Endothelial cell of umbilical vein (primary cell): Measurements from ENCODE around the gene HTR3E. TPM values are rescaled to one million over a fixed set of nuclear protein-coding genes. Genes with fewer than 3 reads are reported as not detected.

Source experiments
- BruUV-seq: library from RNA; stranded (reverse); fragments of 400-500 nt; replicated peaks from 2 replicates; lab custom pipeline; 2021; lab: Mats Ljungman, UMichigan
- CTCF ChIA-PET: fragments of 300-600, 350-600 bp; sonication (Branson Sonifier 250); formaldehyde crosslinking; loops from one replicate; lab custom pipeline; 2021; ENCODE audit warnings: antibody characterized with exemption, inconsistent platforms; lab: Charles Lee
- POLR2A ChIA-PET: fragments of 300-600, 350-600 bp; sonication (Branson Sonifier 250); formaldehyde crosslinking; loops from one replicate; lab custom pipeline; 2021; ENCODE audit warnings: antibody characterized with exemption, inconsistent platforms; lab: Charles Lee
- DNase-seq: peaks from one replicate; pipeline ENCODE4 v3.0.0-alpha.2; 2011; ENCODE audit warnings: low read depth, low spot score
- FAIRE-seq: peaks from 2 replicates; lab custom pipeline; 2011; peaks lifted over from hg19 to GRCh38; lab: Jason Lieb, UNC
- H2AFZ ChIP-seq: 2 replicates; pipeline ENCODE4 v1.6.0; 2012; ENCODE audit warnings: low read depth, low read length, control low read depth, inconsistent platforms
- H3K27ac ChIP-seq: 2 replicates; pipeline ENCODE4 v1.5.1; 2011; ENCODE audit warnings: low read depth, mild to moderate bottlenecking, control low read depth, low read length, moderate library complexity; ENCODE audit not compliant: insufficient read depth
- H3K27me3 ChIP-seq, 2 experiments: 2 replicates each; pipeline versions ENCODE4 v1.6.0 to v1.6.1; 2011; ENCODE audit warnings: low read length in 2 of 2, mixed read lengths in 1 of 2; ENCODE audit not compliant: control insufficient read depth in 2 of 2, insufficient read depth in 2 of 2
- H3K36me3 ChIP-seq, 2 experiments: 2 replicates in 1 of 2; 3 replicates in 1 of 2; pipeline ENCODE4 v1.5.1; 2011; ENCODE audit warnings: low read length in 2 of 2, mild to moderate bottlenecking in 1 of 2, moderate library complexity in 1 of 2; ENCODE audit not compliant: control insufficient read depth in 2 of 2, insufficient read depth in 2 of 2; ENCODE audit errors: extremely low read depth in 1 of 2
- H3K4me1 ChIP-seq: 3 replicates; pipeline ENCODE4 v1.5.1; 2011; ENCODE audit warnings: mild to moderate bottlenecking, low read length; ENCODE audit not compliant: control insufficient read depth, insufficient read depth; ENCODE audit errors: extremely low read depth
- H3K4me2 ChIP-seq: 2 replicates; pipeline ENCODE4 v1.6.1; 2011; ENCODE audit warnings: low read length, control low read depth, mixed read lengths; ENCODE audit not compliant: insufficient read depth
- H3K4me3 ChIP-seq, 3 experiments: fragments of 200-600 bp in 1 of 3; sonication (generic), shearing (Covaris generic) in 1 of 3; replicated peaks in 1 of 3; 2 replicates each; pipeline ENCODE4 v1.5.1; 2011 to 2016; ENCODE audit warnings: control low read depth in 3 of 3, low read length in 3 of 3, mild to moderate bottlenecking in 2 of 3, inconsistent platforms in 1 of 3, low read depth in 1 of 3, moderate library complexity in 1 of 3; ENCODE audit not compliant: insufficient read depth in 1 of 3
- H3K79me2 ChIP-seq: 2 replicates; pipeline ENCODE4 v1.6.0; 2012; ENCODE audit warnings: low read length, inconsistent platforms; ENCODE audit not compliant: control insufficient read depth, insufficient read depth
- H3K9ac ChIP-seq: replicated peaks from 2 replicates; pipeline ENCODE3; 2011; ENCODE audit warnings: low read length, control low read depth; ENCODE audit not compliant: insufficient read depth; ENCODE audit errors: extremely low read depth
- H3K9me1 ChIP-seq: replicated peaks from 3 replicates; pipeline ENCODE4 v1.6.0; 2011; ENCODE audit warnings: mild to moderate bottlenecking, low read length; ENCODE audit not compliant: control insufficient read depth, insufficient read depth; ENCODE audit errors: extremely low read depth
- H3K9me3 ChIP-seq: replicated peaks from 2 replicates; pipeline ENCODE4 v1.5.1; 2012; ENCODE audit warnings: low read length, inconsistent platforms; ENCODE audit not compliant: control insufficient read depth, insufficient read depth
- H4K20me1 ChIP-seq: replicated peaks from 2 replicates; pipeline ENCODE3; 2011; ENCODE audit warnings: mild to moderate bottlenecking, low read length; ENCODE audit not compliant: control insufficient read depth, insufficient read depth; ENCODE audit errors: extremely low read depth
- CTCF ChIP-seq, 2 donors: IDR thresholded peaks; 1 replicate in 1 of 2; 2 replicates in 1 of 2; pipeline ENCODE4 v1.5.1; 2011; ENCODE audit warnings: low read length in 2 of 2, mild to moderate bottlenecking in 2 of 2, moderate library complexity in 2 of 2, control low read depth in 1 of 2, inconsistent platforms in 1 of 2, low read depth in 1 of 2; ENCODE audit not compliant: insufficient read depth in 1 of 2; ENCODE audit errors: extremely low read depth in 1 of 2
- EZH2 ChIP-seq: IDR thresholded peaks from 2 replicates; pipeline ENCODE4 v1.6.1; 2012; ENCODE audit warnings: borderline replicate concordance, low read depth, mild to moderate bottlenecking, moderate library complexity, low read length, inconsistent platforms; ENCODE audit not compliant: severe bottlenecking
- FOS ChIP-seq: IDR thresholded peaks from 2 replicates; pipeline ENCODE4 v1.6.1; 2011; ENCODE audit warnings: mild to moderate bottlenecking, low read length, moderate library complexity, borderline replicate concordance; ENCODE audit not compliant: insufficient read depth
- GATA2 ChIP-seq: IDR thresholded peaks from 2 replicates; pipeline ENCODE4 v1.7.0; 2011; ENCODE audit warnings: low read depth, mild to moderate bottlenecking, moderate library complexity, mixed read lengths, low read length; ENCODE audit not compliant: insufficient read length, insufficient read depth
- JUN ChIP-seq: IDR thresholded peaks from 2 replicates; pipeline ENCODE4 v1.6.1; 2011; ENCODE audit warnings: borderline replicate concordance, low read depth; ENCODE audit not compliant: insufficient read length, insufficient read depth
- MYC ChIP-seq: IDR thresholded peaks from one replicate; pipeline ENCODE4 v1.6.1; 2011; ENCODE audit warnings: mild to moderate bottlenecking, low read depth, low read length
- POLR2A ChIP-seq: IDR thresholded peaks from 2 replicates; pipeline ENCODE4 v1.6.1; 2012; ENCODE audit warnings: low read depth, mild to moderate bottlenecking, control low read depth, low read length
- POLR2AphosphoS5 ChIP-seq: IDR thresholded peaks from 2 replicates; pipeline ENCODE4 v1.6.1; 2012; ENCODE audit warnings: low read depth, mild to moderate bottlenecking, control low read depth, low read length, moderate library complexity; ENCODE audit not compliant: insufficient read depth
- dilution Hi-C: fragments of 300-500 bp; cut with MboI; formaldehyde crosslinking; loops from one replicate; pipeline ENCODE4 v1.15.0; 2019; ENCODE audit warnings: low sequenced_read_pairs; ENCODE audit not compliant: extremely low pct_ligation_motif_present
- intact Hi-C: fragments of 100-400 bp; cut with micrococcal nuclease; formaldehyde crosslinking; loops from one replicate; pipeline ENCODE4 v1.10.0; 2022
- polyA plus RNA-seq, 4 experiments: library from polyadenylated mRNA; depleted of rRNA in 3 of 4; stranded (reverse) in 3 of 4; unstranded in 1 of 4; fragments of >200 nt; gene quantifications; 2 replicates each; pipeline versions ENCODE4 v1.2.1 to v1.2.3, GENCODE V29; 2011 to 2012; ENCODE audit warnings: missing spikeins in 1 of 4
- total RNA-seq: library from RNA; stranded (reverse); gene quantifications from 2 replicates; pipeline ENCODE4 v1.2.3, GENCODE V29; 2021
- TF ChIP-seq, protein P1 (sequence below): IDR thresholded peaks from 2 replicates; pipeline ENCODE4 v1.6.1; 2011; ENCODE audit not compliant: insufficient read depth, insufficient read length

The HTR3E gene
- total and polyA plus RNA-seq, 2 donors (not counting 3 experiments of a cell fraction or from before 2014, with no cell fraction given), result not detected

DNA sequence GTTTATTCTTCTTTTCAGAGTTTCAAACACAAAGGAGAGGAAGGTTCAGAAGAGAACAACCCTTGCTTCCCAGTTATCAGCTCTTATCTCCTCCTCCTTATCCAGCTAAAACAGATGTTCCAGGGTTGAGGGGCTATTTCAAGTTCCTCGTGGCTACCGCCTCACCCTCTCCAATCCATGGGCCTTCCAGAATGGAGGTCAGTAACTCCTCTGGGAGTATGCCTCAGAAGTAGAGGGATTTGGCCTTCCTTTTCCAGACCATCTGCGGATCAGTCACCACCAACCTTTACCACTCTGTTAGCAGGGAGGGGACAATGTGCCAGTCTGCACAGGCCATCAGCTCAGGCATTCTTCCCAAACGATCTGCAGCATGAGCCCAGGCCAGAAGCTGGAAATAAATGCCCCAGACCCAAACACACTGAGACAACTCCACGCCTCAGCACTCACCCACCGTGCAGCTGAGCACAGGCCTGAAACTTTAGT lies 29.2 kb upstream of the HTR3E start:
- POLR2A ChIA-PET, result no interaction called here
- Histone ChIP-seq H3K9me3 (no peaks in the 10 kb centered on the region), H3K4me2 (no peak overlapping the region), H3K9me1 (no peaks in the 10 kb centered on the region), H3K36me3 (no peaks in the 10 kb centered on the region), H3K4me1 (no peaks in the 10 kb centered on the region), H3K27me3 (peaks cover 0 to 8% of the 10 kb centered on the region in 2 experiments), H3K9ac (no peak overlapping the region), H3K27ac (no peak overlapping the region), H3K79me2 (no peaks in the 10 kb centered on the region), H3K4me3 (no peak overlapping the region), H4K20me1 (no peaks in the 10 kb centered on the region), H2AFZ (no peak overlapping the region)
- intact Hi-C loops (no loop called here), dilution Hi-C loops (no loop called here)
- TF ChIP-seq FOS, result no peak
- TF ChIP-seq CTCF (IDR thresholded peaks at IDR 0.05; ENCODE audit: extremely low read depth in 1 of 2, insufficient read depth in 1 of 2, low read depth in 1 of 2, low read length in 2 of 2), result no peak
- no peak for TF ChIP-seq POLR2AphosphoS5
- TF ChIP-seq, protein P1, sequence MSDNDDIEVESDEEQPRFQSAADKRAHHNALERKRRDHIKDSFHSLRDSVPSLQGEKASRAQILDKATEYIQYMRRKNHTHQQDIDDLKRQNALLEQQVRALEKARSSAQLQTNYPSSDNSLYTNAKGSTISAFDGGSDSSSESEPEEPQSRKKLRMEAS, result no peak
- TF ChIP-seq EZH2, result no peak
- no peak for TF ChIP-seq MYC
- no peak for TF ChIP-seq POLR2A
- no peak for TF ChIP-seq JUN
- TF ChIP-seq GATA2, result no peak
- FAIRE-seq (no peak), DNase-seq (no peak)
- BruUV-seq, result no TSS peak
- CTCF ChIA-PET, result interaction anchor here (1.4 kb wide), 1 partner anchor 9 kb away, joined by 3 read pairs; no protein-coding TSS in a partner anchor
